Measurements from ENCODE around the gene SLC18B1.
A peak's percentile ranks its signal among the peaks of the same experiment; 100 is the strongest.
"Not testable (repeated sequence)": the region's sequence is repeated elsewhere in the genome, so short reads cannot be mapped to it uniquely, and the experiment has no call there.

Gene SLC18B1

DNA sequence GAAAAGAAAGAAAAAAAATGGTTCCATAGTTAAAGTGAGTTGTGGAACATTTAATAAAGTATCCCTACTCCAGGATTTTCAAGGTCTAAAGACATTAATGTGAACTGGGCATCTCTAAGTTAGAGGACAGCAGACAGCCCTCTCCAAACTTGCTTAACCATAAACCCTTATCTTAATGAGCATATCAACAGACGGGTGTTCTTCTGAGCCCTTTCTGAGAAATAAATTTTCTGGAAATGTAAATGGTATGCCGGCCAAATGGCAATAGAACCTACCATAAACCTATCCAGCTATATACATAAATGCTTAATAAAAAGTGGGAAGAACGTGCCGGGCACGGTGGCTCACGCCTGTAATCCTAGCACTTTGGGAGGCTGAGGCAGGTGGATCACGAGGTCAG lies 12.5 kb downstream of the SLC18B1 start:
- H3K4me3 ChIP-seq (ENCODE audit: low read length), result no peak overlapping the region
- no peak for TF ChIP-seq CTCF (IDR thresholded peaks at IDR 0.05; ENCODE audit: insufficient read depth, low read depth, low read length, missing control alignments)
- DNase-seq (ENCODE audit: low read depth), result no peak

- no peak overlapping the region for H3K4me3 ChIP-seq (ENCODE audit: low read length)
- TF ChIP-seq CTCF (IDR thresholded peaks at IDR 0.05; ENCODE audit: insufficient read depth, low read depth, low read length, missing control alignments), result peak; percentile 69
- peak; percentile 46 for DNase-seq (ENCODE audit: low read depth)
Measured at GRCh38 chr6:132780770-132781371, 17.6 kb downstream of the SLC18B1 start.

DNA sequence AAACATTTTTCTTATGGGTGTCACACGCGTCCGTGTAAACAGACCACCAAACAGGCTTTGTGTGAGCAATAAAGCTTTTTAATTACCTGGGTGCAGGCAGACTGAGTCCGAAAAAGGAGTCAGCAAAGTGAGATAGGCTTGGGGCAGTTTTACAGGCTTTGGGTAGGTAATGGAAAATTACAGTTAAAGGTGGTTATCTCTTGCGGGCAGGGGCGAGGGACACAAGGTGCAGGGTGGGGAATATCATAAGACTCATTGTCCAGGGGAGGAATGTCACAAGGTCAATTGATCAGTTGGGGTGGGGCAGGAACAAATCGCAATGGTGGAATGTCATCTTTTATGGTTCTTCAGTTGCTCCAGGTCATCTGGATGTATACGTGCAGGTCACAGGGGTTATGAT lies 20.6 kb downstream of the SLC18B1 start:
- not testable (repeated sequence) for H3K4me3 ChIP-seq (ENCODE audit: low read length); DNase-seq (ENCODE audit: low read depth)

DNA sequence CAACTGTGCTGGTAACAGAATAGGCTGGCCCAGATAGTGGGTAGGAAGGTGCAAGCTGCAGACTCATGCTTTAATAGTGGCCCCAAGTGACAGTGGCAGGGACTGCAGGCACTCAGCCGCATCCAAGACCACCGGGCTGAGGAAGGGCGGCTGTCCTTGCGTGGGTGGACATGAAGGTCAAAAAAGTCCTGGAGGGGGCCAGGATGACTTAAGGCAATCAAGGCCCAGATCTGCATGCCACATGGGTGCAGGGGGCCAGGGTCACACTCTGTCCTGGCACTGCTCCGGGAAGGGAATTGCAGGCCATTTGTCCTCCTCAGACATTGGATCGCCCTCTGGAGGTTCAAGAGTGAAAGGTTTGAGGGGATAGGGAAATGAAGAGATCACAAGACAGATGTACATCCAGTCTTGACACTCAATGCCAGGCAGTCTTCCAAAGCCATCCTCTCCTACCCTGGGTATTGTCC lies 30.4 kb downstream of the SLC18B1 start:
- peak; percentile 61 for TF ChIP-seq CTCF (IDR thresholded peaks at IDR 0.05; ENCODE audit: insufficient read depth, low read depth, low read length, missing control alignments)
- H3K4me3 ChIP-seq (ENCODE audit: low read length), result no peak overlapping the region
- DNase-seq (ENCODE audit: low read depth), result peak; percentile 74

DNA sequence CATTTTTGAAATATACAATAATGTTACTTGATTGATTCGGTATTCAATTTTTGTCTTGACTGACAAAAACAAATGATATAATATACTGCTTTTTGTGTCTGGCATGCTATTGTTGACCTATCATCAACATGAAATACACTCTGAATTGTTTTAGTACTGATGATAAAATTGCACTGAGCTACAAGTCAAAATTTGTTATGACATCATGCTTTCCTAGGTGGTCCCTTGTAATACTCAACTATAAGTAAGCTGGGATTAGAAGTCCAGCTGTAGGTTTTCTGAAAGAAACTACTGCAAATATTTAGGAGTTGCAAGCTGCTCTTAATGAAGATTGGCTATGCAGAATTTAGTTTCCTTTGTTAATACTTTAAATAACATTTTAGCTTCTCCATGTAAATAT lies 32.9 kb downstream of the SLC18B1 start:
- DNase-seq (ENCODE audit: low read depth), result no peak
- H3K4me3 ChIP-seq (ENCODE audit: low read length), result no peak overlapping the region
- TF ChIP-seq CTCF (IDR thresholded peaks at IDR 0.05; ENCODE audit: insufficient read depth, low read depth, low read length, missing control alignments), result no peak

DNA sequence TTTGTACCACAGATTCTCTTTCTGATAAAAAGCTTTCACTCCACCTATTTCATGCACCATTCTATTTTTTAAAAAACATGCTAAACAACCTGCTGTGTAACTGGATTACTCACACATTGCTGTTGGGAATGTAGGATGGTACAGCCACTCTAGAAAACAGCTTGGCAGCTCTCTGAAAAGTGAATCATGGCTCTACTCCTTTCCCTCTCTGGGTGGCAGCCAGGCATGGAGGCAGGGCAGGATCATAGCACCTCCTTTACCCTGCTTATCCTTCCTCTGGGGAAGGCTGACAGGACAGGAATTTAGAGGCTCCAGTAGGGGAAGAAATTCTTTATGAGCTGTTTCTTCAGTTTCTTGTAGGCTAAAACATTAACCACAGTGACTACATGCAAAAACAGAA lies 34.1 kb downstream of the SLC18B1 start:
- DNase-seq (ENCODE audit: low read depth), result peak; percentile 97
- TF ChIP-seq CTCF (IDR thresholded peaks at IDR 0.05; ENCODE audit: insufficient read depth, low read depth, low read length, missing control alignments), result no peak
- H3K4me3 ChIP-seq (ENCODE audit: low read length), result no peak overlapping the region

DNA sequence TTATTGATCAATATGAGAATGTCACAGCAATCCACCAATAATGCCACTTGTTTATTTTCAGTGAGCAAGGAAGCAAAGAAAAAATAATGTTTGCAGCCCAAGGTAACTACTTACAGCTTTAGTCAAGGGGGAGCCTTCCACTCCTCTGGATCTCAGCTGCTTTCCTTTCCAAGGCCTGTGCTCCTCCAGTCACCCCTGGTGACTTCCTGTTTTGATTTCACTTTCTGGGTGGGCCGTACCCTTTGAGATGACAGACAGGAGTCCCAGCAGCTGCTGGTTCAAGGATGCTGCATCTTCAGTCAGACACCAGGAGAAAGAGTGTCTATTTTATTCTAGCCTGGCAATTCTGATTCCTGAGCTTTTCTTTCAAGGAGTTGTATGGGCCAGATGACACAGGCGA lies 35.2 kb downstream of the SLC18B1 start:
- DNase-seq (ENCODE audit: low read depth), result no peak
- no peak overlapping the region for H3K4me3 ChIP-seq (ENCODE audit: low read length)
- TF ChIP-seq CTCF (IDR thresholded peaks at IDR 0.05; ENCODE audit: insufficient read depth, low read depth, low read length, missing control alignments), result no peak
